Stimulated activated CD8-positive, alpha-beta memory T cell treated with anti-CD3 and anti-CD28 coated beads, Interleukin-12 subunit alpha, Interleukin-12 subunit beta, amount 100 ng/mL, for 24 hours (primary cell): Measurements from ENCODE around the gene FUT6.
"Not testable (repeated sequence)": the region's sequence is repeated elsewhere in the genome, so short reads cannot be mapped to it uniquely, and the experiment has no call there.

ENCODE experiments used
- DNase-seq: peaks from one replicate; pipeline ENCODE4 v3.0.0-alpha.2; 2020; ENCODE audit errors: extremely low read depth

FUT6 gene, protein sequence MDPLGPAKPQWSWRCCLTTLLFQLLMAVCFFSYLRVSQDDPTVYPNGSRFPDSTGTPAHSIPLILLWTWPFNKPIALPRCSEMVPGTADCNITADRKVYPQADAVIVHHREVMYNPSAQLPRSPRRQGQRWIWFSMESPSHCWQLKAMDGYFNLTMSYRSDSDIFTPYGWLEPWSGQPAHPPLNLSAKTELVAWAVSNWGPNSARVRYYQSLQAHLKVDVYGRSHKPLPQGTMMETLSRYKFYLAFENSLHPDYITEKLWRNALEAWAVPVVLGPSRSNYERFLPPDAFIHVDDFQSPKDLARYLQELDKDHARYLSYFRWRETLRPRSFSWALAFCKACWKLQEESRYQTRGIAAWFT

DNA sequence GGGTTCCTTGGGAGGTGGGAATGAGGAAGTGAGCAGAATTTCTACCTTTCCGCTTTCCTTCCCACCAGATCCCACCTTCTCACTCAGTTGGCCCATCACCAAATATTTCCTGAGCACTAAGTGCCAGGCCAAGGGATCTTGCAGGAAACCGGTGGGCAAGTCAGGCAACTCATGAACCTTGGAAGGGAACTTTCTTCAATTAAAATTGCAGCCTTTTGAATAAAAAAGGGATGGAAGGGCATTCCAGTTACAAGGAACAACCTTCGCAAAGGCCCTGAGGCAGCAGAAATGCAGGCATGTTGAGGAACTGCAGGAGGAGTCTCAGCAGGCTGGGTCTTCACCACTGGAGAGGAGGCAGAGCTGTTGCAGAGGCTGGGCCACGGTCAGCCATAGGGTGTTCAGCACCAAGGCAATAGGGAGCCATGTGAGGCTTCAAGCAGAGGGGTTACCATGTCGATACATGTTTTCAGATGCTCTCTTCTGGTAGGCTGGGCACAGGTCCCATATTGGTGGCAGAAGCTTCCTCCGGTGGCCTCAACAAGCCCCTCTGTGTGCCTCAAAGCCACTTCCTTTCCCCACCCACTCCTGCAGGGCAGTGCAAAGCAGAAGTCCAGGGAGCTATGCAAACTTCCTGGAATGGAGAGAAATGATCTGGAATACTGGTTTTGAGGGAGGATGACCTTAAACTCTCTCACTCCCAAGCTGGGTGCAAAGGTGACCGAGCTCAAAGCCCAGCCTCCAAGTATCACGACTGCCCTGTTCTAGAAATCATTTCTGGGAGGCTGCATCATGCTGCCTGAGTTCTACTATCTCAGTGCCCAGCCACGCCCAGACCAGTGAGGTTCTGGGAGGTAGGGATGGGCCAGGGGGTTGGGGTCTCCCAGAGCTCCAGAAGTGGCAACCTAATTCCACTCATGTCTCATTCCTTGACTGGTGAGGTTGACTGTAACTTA lies at the start of gene FUT6:
TSS of gene FUT6 (minus strand) at position 638 of the 953 bp plus-strand sequence. CDS start 7,135 bp downstream, outside the sequence.
- no peak for DNase-seq

DNA sequence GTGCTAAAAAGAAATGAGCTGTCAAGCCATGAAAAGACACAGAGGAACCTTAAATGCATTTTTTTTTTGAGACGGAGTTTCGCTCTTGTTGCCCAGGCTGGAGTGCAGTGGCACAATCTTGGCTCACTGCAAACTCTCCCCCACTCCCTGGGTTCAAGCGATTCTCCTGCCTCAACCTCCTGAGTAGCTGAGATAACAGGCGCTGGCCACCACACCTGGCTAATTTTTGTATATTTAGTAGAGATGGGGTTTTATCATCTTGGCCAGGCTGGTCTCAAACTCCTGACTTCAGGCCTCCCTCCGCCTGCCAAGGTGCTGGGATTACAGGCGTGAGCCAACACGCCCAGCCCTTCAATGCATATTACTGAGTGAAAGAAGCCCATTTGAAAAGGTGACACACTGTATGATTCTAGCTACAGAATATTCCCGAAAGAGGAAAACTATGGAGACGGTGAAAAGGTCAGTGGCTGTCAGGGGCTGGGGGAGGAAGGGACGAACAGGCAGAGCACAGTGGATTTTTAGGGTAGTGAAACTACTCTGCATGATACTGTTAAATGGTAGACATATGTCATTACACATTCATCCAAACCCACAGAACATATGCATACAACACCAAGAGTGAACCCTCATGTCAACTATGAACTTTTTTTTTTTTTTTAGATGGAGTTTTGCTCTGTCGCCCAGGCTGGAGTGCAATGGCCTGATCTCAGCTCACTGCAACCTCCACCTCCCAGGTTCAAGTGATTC lies 44.7 kb upstream of the FUT6 start:
- DNase-seq: not testable (repeated sequence)

DNA sequence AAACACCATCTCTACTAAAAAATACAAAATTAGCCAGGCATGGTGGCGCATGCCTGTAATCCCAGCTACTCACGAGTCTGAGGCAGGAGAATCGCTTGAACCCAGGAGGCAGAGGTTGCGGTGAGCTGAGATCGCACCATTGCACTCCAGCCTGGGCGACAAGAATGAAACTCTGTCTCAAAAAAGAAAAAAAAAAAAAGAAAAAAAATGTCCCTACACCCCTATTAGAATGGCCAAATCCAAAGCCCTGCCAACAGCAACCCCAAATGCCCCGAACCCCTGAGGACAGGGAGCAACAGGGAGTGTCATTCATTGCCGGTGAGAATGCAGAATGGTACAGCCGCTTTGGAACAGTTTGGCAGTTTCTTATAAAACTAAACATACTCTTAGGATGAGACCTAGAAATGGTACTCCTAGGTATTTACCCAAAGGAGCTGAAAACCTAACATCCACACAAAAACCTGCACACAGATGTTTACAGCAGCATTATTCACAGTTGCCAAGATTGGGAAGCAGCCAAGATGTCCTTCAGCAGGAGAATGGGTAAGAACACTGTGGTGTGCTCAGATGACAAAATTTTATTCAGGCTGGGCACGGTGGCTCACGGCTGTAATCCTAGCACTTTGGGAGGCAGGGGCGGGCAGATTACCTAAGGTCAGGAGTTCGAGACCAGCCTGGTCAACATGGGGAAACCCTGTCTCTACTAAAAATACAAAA lies 43.8 kb upstream of the FUT6 start:
- not testable (repeated sequence) for DNase-seq

DNA sequence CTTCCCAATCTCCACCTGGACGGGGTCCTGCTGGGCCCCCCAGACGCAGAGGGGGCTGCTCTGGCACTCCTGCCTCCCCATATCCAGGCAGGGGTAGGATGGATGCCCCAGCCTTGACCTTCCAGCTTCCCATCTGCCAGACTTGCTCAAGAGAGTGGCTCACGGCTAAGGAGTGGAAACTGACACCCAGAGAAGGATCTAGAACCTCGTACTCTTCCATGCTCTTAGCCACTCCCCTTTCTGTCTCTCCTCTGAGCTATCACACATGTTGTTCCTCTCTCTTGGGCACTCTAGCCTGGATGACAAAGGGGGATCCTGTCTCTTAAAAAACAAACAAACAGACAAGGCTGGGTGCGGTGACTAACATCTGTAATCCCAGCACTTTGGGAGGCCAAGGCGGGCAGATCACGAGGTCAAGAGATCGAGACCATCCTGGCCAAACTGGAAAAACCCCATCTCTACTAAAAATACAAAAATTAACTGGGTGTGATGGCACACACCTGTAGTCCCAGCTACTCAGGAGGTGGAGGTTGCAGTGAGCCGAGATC lies 43.0 kb upstream of the FUT6 start:
- no peak for DNase-seq

DNA sequence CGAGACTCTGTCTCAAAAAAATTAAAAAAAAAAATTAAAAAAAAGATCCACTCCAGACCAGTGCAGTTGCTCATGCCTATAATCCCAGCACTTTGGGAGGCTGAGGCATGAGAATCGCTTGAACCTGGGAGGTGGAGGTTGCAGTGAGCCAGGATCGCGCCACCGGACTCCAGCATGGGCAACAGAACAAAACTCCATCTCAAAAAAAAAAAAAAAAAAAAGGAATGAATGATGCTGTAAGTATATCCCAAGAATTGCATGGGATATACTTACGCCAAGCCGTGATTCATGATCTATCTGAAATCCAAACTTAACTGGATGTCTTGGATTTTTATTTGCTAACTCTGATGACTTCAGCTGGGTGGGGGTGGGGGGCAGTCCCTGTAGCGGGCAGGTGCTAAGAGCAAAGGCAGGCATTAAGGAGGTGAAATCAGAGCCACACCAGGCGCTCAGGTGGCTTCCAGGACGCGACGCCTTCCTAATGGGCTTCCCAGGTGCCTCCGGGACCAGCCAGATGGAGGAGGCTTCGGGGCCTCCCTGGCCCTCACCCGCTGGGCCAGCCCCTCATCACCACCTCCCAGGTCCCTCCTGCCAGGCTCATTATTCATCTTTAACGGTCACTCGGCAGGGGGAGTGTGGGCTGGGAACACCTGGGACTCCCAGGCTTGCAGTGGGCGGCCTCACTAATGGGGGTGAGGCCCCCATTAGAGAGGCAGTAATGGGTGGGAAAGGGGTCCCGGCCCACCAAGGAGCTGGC lies 42.2 kb upstream of the FUT6 start:
- DNase-seq: no peak

DNA sequence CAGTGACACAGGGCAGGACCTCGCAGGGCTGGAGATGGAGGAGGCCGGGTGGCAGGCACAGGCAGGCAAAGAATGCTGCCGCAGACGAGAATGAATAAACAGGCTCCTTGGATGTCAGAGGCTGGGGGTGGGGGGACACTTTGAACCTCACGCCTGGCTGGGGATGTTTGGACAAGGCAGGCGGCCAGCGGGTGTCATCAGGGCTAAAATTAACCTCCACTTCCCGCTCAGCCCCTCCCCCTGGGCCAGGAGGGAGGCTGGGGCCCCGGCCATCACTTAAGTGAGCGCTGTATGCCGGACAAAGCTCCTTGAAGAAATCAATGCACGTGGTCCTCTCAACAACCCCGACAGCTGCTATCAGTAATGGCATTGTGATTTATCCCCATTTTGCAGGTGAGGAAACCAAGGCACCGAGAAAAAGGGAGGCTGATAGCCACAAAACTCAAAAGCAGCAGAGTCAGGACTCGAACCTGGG lies 41.1 kb upstream of the FUT6 start:
- no peak for DNase-seq

DNA sequence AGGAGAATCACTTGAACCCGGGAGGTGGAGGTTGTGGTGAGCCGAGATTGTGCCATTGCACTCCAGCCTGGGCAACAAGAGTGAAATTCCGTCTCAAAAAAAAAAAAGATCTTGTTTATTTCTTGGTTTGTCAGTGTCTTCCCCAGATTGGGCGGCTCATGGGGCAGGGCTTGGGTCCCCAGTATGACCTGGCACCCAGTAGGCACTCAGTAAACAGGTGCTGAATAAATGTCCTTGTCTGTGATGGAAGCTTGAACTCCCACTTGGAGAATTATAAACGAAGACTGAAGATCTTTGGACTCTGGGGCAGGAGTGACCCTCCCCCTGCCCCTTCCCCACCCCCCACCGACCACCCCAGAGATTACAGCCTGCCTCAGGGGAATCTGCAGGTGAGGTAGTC lies 40.7 kb upstream of the FUT6 start:
- DNase-seq: no peak

DNA sequence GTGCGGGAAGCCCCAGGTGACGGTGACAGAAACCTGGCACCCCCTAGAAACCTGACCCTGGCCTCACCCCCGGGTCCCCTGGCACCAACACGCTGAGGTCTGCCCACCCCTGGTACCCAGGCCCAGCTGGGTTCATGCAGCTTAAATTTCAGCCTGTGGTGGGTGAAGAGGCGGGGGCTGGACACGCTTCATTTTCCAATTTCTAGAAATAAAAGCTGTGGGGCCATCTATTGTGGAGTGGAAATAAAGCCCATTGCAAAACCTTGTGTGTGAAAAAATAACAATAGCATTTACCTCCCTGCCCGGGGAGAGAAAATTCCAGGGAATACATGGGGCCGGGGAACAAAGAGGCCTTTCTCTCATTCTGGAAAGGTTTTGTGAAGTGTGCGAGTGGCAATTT lies 38.4 kb upstream of the FUT6 start:
- DNase-seq: no peak

DNA sequence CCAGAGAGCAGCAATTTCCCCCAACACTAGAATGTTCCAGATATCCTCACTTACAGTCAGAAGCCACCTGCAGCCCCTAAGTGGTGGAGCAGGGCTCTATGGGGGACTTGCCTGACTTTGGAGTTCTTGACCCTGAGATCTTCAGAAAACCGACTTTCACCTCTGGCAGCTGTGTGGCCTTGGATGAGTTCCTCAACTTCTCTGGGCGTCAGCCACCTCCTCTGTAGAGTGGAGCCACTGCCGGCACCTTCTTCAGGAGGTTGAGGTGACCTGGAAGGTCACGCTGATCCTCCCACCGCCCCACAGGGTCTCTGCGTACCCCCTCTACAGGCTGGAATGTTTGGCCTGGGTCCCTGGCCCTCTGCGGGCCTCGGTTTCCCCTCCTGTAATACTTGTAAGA lies 37.9 kb upstream of the FUT6 start:
- DNase-seq: no peak

DNA sequence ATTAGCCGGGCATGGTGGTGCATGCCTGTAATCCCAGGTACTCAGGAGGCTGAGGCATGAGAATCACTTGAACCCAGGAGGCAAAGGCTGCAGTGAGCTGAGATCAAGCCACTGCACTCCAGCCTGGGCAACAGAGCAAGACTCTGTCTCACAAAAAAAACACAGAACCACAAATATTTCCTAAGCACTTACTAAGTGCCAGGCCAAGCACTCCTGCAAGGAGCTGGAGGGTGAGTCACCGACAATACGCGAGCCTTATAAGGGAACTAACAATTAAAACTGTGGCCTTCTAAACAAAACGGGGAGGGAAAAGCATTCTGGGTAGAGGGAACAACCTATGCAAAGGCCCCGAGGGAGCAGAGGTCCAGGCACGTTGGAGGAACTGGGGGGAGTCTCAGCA lies 35.0 kb upstream of the FUT6 start:
- DNase-seq: not testable (repeated sequence)

DNA sequence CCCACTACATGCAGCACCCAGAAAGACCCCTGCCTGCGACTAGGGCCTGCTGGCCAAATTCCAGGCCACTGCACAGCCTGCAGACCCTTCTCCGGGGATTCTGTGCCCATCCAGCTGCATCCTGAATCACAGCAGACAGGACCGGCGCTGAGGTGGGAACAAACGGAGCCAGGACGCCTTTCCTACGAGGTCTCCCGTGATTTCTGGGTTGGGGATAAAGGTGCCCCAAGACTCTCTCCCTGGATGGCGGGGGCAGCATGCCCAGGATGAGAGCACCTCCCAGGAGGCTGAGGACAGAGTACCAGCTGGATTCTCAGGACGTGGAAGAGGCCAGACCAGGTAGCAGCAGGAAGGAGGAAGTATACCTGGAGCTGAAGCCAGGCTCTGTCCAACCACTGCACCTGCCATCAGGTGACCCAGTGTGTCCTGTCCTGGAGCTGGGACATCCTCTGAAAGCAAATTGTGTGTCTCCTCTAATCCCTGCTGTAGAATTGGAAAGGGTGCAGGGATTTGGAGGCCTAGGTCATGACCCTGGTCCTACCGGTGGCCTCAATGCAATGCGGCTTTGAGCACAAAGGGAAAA lies 34.2 kb upstream of the FUT6 start:
- DNase-seq: no peak

DNA sequence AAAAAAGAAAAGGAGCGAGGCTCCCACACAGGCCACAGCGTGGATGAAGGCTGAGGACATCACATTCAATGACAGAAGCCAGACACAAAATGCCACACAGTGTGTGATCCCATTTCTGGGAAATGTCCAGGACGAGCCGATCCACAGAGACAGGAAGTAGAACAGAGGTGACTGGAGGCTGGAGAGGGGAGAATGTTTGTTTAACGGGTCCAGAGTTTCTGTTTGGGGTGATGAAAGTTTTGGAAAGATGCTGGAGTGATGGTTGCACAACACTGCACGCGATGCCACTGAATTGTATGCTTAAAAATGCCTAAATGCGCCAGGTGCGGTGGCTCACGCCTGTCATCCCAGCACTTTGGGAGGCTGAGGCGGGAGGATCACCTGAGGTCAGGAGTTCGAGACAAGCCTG lies 31.5 kb upstream of the FUT6 start:
- no peak for DNase-seq

DNA sequence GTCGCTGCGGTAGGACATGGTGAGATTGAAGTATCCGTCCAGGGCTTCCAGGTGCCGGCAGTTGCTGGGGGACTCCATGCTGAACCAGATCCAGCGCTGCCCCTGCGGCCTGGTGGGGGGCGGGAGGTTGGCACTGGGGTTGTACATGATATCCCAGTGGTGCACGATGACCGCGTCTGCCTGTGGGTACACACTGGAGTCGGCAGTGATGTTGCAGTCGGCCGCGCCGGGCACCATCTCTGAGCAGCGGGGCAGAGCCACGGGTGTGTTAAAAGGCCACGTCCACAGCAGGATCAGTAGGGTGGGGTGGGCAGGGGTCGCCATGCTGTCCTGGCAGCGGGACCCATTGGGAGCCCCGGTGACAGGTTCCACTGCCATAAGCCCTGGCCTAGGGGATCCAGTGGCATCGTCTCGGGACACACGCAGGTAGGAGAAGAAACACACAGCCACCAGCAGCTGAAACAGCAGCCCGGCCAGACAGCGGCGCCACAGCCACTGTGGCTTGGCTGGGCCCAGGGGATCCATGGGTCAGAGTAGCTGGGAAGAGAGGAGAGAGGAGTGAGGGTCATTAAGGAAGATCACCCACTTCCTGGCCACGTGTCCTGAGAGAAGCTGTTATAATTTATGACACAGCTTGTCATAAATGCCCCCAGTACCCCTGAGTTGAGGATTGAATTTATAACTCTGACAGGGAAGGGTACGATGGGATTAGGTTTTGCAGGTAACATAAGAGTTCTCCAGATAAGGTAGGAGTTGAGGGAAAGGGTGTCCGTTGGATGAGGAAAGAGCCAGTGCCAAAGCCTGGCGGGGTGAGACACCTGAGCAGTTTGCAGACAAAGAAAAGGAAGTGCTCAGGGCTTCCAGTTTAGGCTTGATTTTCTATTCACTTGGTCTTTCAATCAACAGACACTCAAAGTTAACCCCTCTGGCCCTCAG lies 28.0 kb upstream of the FUT6 start:
- DNase-seq: no peak

DNA sequence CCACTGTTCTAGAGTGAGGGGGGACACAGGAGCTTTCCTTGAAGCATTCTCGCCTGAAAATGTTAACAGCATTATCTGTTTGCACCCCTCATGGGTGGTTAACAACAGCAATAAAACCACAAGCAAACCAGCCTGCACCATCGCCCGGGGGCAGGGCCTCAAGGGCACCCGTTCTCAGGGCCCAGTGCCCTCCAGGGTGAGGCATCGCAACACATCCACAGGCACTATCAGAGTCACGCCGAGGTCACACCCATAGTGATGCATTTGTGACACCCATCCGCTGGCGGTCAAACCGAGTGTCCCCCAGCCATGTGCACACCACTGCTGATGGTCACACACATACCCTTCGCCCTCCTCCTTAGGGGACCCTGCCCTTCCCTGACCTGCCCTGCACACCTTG lies 26.3 kb upstream of the FUT6 start:
- no peak for DNase-seq

DNA sequence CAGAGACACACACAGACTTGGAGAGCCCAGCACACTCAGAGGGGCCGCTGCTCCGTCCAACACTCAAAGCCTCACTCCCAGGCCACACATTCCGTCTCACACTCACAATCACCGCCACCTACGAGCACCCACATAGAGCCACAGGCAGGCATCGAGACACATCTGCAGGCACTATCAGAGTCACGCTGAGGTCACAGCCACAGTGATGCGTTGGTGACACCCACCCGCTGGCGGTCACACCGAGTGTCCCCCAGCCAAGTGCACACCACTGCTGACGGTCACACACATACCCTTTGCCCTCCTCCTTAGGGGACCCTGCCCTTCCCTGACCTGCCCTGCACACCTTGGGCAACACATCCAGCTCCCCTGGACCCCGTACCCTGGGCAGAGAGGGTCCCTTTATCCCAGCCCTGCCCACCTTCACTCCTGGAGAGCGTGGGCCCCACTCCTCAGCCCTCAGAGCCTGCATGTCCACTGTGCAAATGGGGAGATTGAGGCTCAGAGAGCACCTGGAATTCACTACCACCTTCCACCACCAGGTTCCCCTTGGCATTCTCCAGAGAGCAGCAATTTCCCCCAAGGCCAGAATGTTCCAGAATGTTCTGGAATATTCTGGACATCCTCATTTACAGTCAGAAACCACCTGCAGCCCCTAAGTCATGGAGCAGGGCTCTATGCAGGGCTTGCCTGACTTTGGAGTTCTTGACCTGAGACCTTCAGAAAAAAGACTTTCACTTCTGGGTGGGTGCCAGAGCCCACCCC lies 25.4 kb upstream of the FUT6 start:
- DNase-seq: no peak

DNA sequence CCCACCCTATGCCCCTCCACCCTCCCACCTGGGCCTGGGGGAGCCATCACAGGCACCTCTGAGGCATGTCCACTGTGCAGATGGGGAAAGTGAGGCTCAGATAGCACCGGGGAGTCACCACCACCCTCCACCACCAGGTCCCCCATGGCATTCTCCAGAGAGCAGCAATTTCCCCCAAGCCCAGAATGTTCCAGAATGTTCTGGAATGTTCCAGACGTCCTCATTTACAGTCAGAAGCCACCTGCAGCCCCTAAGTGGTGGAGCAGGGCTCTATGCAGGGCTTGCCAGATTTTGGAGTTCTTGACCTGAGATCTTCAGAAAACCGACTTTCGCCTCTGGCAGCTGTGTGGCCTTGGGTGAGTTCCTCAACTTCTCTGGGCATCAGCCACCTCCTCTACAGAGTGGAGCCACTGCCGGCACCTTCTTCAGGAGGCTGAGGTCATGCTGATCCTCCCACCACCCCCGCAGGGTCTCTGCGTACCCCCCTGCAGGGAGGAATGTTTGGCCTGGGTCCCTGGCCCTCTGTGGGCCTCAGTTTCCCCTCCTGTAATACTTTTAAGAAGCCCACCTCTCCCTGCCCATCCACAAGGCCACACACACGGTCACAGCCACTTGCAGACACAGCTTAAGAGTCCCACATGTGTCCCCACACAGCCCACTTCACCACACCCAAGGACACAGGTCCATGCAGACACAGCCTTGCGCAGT lies 24.7 kb upstream of the FUT6 start:
- no peak for DNase-seq

DNA sequence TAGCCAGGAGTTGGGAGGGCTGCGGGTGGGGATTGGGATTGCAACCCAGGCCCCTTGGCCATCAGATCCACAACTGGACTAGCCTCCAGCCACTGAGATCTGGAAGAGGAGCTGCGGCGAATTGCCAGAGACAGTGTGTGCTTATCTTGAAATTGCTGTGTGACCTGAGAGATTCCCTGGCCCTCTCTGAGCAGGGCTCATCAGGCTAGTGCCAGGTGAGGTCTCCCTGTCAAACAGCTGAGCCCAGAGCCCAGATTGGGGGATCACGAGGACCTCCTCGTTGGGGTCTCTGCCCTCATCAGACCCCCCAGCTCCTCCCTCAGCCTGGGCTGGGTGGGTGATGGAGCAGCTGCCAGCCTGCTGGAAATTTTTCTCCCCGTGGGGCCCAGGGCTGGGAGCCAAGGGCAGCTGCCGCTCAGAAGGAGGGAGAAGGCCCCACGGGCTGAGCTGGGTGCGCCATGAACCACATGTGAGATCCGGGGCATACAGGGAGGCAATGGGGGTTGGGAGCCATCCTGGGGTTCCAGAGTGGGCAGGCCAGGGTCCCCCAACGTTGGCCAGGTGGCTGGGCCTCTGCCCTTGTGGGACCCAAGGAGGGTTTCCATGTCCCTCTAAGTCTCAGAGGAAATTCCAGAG lies 23.6 kb upstream of the FUT6 start:
- no peak for DNase-seq
